Daoy (cell line): ENCODE data around the gene ZC3H14. TPM values are rescaled to one million over a fixed set of nuclear protein-coding genes. Genes with fewer than 3 reads are reported as not detected.

Source experiments
- DNase-seq: peaks from one replicate; pipeline ENCODE4 v3.0.0-alpha.2; 2015; ENCODE audit warnings: low read depth
- total RNA-seq: library from RNA; depleted of rRNA; stranded (reverse); fragments of >200 nt; shearing (Covaris generic); gene quantifications from 2 replicates; pipeline ENCODE4 v1.2.3, GENCODE V29; 2014

The ZC3H14 gene
- total RNA-seq, 1 experiment from 2014 or later, result 105 TPM

DNA sequence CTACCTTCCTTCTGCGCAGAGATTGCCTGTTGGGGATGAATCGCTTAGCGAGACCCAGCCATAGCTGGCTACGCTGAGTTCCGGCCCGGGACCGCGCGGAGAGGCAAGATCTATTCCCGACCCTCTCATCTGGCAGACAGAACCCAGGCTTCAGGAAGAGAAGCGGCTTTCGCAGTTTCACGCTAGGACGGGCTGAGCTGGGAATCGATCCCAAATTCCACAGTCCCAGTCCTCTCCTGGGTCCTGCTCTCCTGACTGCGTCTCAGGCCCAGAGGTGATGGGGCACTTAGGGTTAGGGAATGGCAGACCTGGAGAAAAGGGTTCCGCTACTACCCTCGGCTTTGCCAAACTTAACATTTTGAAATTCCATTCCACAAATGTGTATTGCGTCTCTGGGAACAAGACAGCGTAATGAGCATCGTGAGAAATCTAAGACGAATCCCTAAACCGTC lies 10.8 kb upstream of the ZC3H14 start:
- peak; percentile 19 for DNase-seq

GRCh38 chr14:88552876-88553275 lies 10.0 kb upstream of the ZC3H14 start:
- no peak for DNase-seq

DNA sequence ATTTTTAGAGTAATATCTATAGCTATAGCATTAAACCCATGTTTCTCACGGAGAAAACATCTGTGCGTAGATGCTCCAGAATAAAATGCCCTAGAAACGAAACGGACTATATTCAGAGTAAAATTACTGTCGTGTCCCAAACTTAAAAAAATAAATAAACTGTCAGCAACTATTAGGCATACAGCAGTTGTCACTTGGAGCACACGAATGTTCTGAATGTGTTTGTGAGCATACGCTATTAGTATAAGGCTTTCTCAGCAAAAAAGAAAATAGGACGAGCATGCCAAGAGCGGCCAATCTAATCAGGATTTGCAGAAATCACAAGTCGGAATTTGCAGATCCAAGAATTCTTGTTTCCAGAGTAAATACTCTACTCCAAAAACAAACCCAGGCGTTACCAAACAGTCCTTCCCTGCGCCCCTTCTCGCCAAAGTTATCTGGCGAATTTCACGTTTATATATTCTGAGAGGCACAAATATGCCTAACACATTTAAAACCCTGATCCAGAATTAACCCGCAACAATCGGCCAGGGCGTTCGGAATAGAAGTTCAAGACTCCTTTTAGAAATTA lies 8.9 kb upstream of the ZC3H14 start:
- DNase-seq, result no peak

GRCh38 chr14:88554457-88555286 lies 8.2 kb upstream of the ZC3H14 start, which contains the start of gene PTPN21:
Gene PTPN21 (minus strand): TSS chr14:88555007. CDS start chr14:88550417, 4,590 bp downstream.
- DNase-seq, result peak; percentile 89

DNA sequence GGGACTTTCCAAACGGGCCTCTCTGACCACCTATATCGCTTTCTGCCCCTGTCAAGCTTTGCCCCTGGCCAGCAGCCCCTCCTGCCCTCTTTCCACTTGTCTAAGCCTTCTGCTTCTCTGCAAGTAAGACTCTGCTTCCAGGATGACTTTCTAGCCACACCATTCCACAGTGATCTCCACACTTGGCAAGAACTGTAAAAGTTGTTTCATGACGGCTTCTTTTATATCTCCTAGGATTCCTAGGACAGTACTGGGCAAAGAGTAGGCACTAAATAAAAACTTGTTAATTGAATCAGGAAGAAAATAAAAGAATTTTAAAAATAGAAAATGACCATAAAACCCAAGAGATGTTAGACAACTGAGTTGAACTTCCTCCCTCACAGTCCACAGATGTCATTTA lies 6.3 kb upstream of the ZC3H14 start:
- DNase-seq, result no peak

- DNase-seq, result peak; percentile 24
These were observed 3.0 kb upstream of the ZC3H14 start for GRCh38 chr14:88559852-88560251.

DNA sequence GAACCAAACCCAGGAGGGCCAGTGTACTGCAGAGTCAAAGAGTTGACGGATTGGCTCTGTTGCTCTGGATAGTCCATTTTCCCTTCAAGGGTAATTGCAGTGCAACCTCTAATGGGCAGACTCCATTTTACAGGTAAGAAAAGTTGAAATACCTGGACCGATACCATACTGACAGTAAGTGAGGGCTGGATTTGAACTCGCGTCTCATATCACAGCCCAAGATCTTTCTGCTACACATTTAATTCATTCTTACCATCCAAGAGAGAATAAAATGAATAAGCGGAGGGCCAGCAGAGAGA lies 356 bp upstream of the ZC3H14 start:
- no peak for DNase-seq

GRCh38 chr14:88563845-88564244 lies 1.0 kb downstream of the ZC3H14 start:
- DNase-seq, result no peak

DNA sequence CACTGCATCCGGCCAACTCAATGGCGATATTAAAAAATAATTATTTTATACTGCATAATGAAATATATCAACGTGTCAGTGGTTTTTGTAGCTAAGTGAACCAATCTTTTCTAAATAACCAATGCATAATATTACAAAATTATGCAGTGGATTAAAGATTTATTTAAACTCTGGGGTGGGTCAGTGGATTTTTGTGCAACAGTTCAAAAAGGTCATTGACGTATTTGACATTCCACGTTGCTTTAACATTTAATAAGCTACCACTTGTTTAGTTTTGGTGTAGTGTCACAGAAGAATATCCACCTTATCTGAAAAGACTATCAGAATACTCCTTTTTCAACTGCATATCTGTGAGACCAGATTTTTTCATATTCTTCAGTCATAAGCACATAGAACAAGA lies 2.6 kb downstream of the ZC3H14 start:
- no peak for DNase-seq

GRCh38 chr14:88568196-88568595 lies 5.4 kb downstream of the ZC3H14 start:
- no peak for DNase-seq

- DNase-seq, result no peak
These were observed 9.3 kb downstream of the ZC3H14 start for GRCh38 chr14:88572117-88572516.

GRCh38 chr14:88576222-88576621 lies 13.4 kb downstream of the ZC3H14 start:
- DNase-seq, result no peak

- DNase-seq, result no peak
These were observed 21.6 kb downstream of the ZC3H14 start for GRCh38 chr14:88584451-88584850.

DNA sequence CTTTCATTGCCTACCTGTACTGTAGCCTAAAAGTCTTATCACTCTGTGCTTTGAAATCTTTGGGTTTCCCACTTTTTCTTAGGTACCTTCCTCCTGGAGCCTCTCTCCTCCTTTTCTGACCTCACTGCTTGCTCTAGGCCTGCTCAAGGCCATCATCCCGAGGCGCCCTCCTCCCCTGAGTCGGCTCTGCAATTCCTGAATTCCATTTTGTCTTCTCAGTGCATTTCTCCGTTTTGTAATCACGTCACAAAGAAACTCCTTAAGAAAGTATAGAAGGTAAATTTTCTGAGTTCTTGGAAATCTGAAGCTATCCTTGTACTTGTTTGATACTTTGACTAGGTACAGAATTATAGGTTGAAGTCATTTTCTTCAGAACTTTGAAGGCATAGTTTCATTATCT lies 25.2 kb downstream of the ZC3H14 start:
- no peak for DNase-seq

DNA sequence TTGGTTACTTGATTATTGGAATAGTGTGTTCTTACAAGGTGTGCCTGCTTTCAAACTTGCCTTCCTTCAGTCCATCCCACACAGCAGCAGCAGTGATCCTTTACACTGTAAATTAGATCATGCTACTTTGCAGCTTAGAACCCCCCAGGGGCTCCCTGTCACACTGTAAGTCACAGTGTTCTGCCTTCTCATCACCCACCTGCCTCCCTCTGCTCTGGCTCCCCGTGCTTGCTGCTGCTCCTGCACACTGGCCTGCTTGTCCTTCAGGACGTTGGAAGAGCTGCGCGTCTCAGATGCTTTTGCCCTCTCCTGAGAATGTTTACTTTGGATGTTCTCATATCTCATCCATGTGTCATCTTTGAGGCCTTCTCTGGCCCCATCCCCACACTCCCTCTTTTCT lies 27.3 kb downstream of the ZC3H14 start:
- no peak for DNase-seq

DNA sequence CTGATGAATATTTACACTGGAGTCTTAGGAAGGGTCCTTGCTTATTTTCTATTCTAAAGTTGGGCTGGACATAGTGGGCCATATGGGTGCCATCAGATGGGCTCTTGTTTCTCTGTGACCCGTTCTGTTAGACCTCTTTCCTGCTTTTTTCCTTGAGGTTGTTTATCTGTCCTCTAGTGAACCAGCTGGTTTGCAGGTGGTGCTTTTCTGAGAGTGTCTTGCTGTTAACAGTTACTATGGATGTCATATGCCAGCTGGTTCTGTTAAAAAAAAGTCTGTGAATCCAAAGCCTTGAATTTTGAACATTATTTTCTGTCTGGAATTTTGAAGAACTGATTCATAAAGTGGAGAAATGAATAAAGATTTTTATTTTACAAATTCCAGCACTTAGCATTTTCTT lies 29.2 kb downstream of the ZC3H14 start:
- no peak for DNase-seq

- DNase-seq, result no peak
These were observed 34.2 kb downstream of the ZC3H14 start for GRCh38 chr14:88597038-88597437.

DNA sequence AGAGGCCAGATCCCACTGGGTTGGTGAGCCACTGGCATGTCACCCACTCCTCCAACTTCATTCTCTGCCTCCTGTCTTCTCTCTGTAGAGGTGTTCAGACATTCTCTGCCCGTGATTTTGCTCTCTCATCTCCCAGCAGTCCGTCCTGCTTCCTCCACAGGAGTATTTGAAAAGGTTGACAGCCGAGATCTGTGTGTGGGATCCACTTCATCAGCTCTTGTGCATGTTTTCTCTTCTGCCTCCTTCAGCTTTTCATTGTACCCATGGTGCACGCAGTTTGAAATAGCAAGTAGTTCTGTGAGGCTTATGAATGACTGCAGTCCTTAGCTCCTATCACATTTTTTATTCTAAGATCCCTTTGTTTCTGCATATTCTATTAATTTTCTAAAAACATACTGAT lies 34.8 kb downstream of the ZC3H14 start:
- no peak for DNase-seq

- no peak for DNase-seq
These were observed 35.3 kb downstream of the ZC3H14 start for GRCh38 chr14:88598097-88598675.

- DNase-seq, result no peak
These were observed 36.5 kb downstream of the ZC3H14 start for GRCh38 chr14:88599326-88599725.

DNA sequence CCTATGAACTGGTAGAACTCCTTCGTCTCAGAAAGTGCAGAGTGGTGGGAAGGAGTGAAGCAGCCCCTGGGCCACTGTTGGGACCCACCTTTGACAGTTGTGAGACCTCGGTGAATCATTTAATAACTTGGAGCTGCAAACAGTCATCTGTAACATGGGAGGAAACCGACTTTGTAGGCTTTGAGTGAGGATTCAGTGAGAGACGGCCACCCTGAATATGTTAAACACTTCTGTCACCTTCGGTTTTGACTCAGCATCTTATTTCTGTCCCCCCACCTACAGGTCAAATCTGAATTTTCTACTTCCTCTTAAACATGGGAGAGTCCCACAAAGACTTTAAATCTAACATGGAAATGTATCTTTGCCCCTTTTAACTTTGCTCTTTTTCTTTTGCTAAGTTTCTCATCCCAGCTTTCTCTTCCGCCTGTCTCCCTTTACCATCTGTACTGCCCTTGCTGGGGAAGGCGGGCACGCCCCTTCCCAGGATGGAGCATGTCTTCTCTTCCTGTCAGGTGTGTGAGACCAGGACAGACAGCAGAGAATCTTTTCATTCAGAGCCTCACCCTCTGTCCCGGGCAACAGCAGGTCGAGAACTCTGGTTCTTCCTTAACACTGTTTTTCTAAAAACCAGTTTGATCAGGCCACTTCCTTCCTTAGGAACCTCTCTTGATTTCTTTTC lies 37.1 kb downstream of the ZC3H14 start:
- DNase-seq, result no peak

- no peak for DNase-seq
These were observed 41.4 kb downstream of the ZC3H14 start for GRCh38 chr14:88604212-88604611.

GRCh38 chr14:88605594-88605993 lies 42.8 kb downstream of the ZC3H14 start:
- no peak for DNase-seq
